Hepatocyte (in vitro differentiated cells): ENCODE results near the gene POU2F2.

Experiments used
- CTCF ChIP-seq: fragments of 200-600 bp; sonication (generic); IDR thresholded peaks from 2 replicates; pipeline ENCODE4 v1.5.1; 2016; ENCODE audit warnings: antibody characterized with exemption, mild to moderate bottlenecking; ENCODE audit not compliant: poor library complexity
- EZH2 ChIP-seq: fragments of 200-600 bp; sonication (generic); IDR thresholded peaks from 2 replicates; pipeline ENCODE4 v1.6.1; 2016; ENCODE audit warnings: antibody characterized with exemption, mild to moderate bottlenecking, borderline replicate concordance
- EZH2phosphoT487 ChIP-seq: fragments of 200-600 bp; sonication (generic); IDR thresholded peaks from one replicate; pipeline ENCODE4 v1.6.1; 2018; ENCODE audit warnings: antibody characterized with exemption, mild to moderate bottlenecking, low read depth, moderate library complexity; ENCODE audit not compliant: unreplicated experiment, severe bottlenecking

GRCh38 chr19:42086188-42086736 is 46.0 kb downstream of the POU2F2 start:
- TF ChIP-seq CTCF (no peak), EZH2 (no peak), EZH2phosphoT487 (no peak)
